ENCODE data around the gene CIB2. TPM values are rescaled to one million over a fixed set of nuclear protein-coding genes. Genes with fewer than 3 reads are reported as not detected.
A peak's percentile ranks its signal among the peaks of the same experiment; 100 is the strongest.

Gene CIB2
- total RNA-seq, 1 donor from 2014 or later = 16.4 TPM

GRCh38 chr15:78111788-78112187, 19.5 kb downstream of the CIB2 start:
- intact Hi-C loops (cut with micrococcal nuclease) = loop anchor here (5.0 to 10.0 kb wide), 3 partner anchors 86 to 313 kb away; no protein-coding TSS in a partner anchor
- DNase-seq (no peak), ATAC-seq (no peak)

GRCh38 chr15:78110916-78111475, 20.2 kb downstream of the CIB2 start:
- DNase-seq (no peak), ATAC-seq (no peak)
- intact Hi-C loops (cut with micrococcal nuclease) = loop anchor here (5.0 to 10.0 kb wide), 3 partner anchors 86 to 314 kb away; no protein-coding TSS in a partner anchor

- DNase-seq = no peak
- no peak for ATAC-seq
- intact Hi-C loops (cut with micrococcal nuclease) = loop anchor here (5.0 to 10.0 kb wide), 3 partner anchors 87 to 315 kb away; no protein-coding TSS in a partner anchor
Measured at GRCh38 chr15:78110096-78110495, 21.1 kb downstream of the CIB2 start.

GRCh38 chr15:78109156-78109555, 22.1 kb downstream of the CIB2 start:
- DNase-seq (no peak), ATAC-seq (no peak)
- intact Hi-C loops (cut with micrococcal nuclease) = loop anchor here (5.0 kb wide), 1 partner anchor 142 kb away; no protein-coding TSS in a partner anchor

GRCh38 chr15:78108300-78109084, 22.8 kb downstream of the CIB2 start:
- intact Hi-C loops (cut with micrococcal nuclease) = loop anchor here (5.0 kb wide), 1 partner anchor 141 kb away; no protein-coding TSS in a partner anchor
- ATAC-seq (peak; percentile 91), DNase-seq (peak; percentile 92)

GRCh38 chr15:78107471-78107870, 23.8 kb downstream of the CIB2 start:
- ATAC-seq = no peak
- intact Hi-C loops (cut with micrococcal nuclease) = loop anchor here (5.0 kb wide), 1 partner anchor 140 kb away; no protein-coding TSS in a partner anchor
- DNase-seq = no peak

GRCh38 chr15:78105476-78106241, 25.6 kb downstream of the CIB2 start:
- no peak for DNase-seq
- intact Hi-C loops (cut with micrococcal nuclease) = loop anchor here (5.0 kb wide), 1 partner anchor 138 kb away; no protein-coding TSS in a partner anchor
- no peak for ATAC-seq

- DNase-seq (no peak), ATAC-seq (no peak)
- intact Hi-C loops (cut with micrococcal nuclease) = loop anchor here (5.0 kb wide), 1 partner anchor 138 kb away; no protein-coding TSS in a partner anchor
Measured at GRCh38 chr15:78104566-78105475, 26.4 kb downstream of the CIB2 start.

- intact Hi-C loops (cut with micrococcal nuclease) = no loop called here
- ATAC-seq (no peak), DNase-seq (no peak)
Measured at GRCh38 chr15:78104119-78104479, 27.1 kb downstream of the CIB2 start.

GRCh38 chr15:78103406-78104118, 27.7 kb downstream of the CIB2 start:
- intact Hi-C loops (cut with micrococcal nuclease) = no loop called here
- ATAC-seq (peak; percentile 12), DNase-seq (peak; percentile 42)

- DNase-seq = no peak
- intact Hi-C loops (cut with micrococcal nuclease) = no loop called here
- ATAC-seq = no peak
Measured at GRCh38 chr15:78102741-78103140, 28.5 kb downstream of the CIB2 start.

- ATAC-seq = no peak
- no peak for DNase-seq
- intact Hi-C loops (cut with micrococcal nuclease) = no loop called here
Measured at GRCh38 chr15:78102211-78102610, 29.0 kb downstream of the CIB2 start.

GRCh38 chr15:78101423-78102105, 29.7 kb downstream of the CIB2 start:
- intact Hi-C loops (cut with micrococcal nuclease) = no loop called here
- no peak for DNase-seq
- no peak for ATAC-seq

GRCh38 chr15:78100886-78101285, 30.4 kb downstream of the CIB2 start:
- intact Hi-C loops (cut with micrococcal nuclease) = no loop called here
- ATAC-seq = no peak
- no peak for DNase-seq

- no peak for ATAC-seq
- intact Hi-C loops (cut with micrococcal nuclease) = no loop called here
- no peak for DNase-seq
Measured at GRCh38 chr15:78098131-78098755, 33.0 kb downstream of the CIB2 start.

GRCh38 chr15:78097667-78098066, 33.6 kb downstream of the CIB2 start:
- DNase-seq (no peak), ATAC-seq (no peak)
- intact Hi-C loops (cut with micrococcal nuclease) = no loop called here

All from left ventricle myocardium superior (tissue), 1 donor.